KOPT-K1 (cell line): ENCODE results near the gene CTNS.
A peak's percentile ranks its signal among the peaks of the same experiment; 100 is the strongest.

Source experiments
- H3K27ac ChIP-seq: fragments of 200-600 bp; sonication (generic); 2 replicates; pipeline ENCODE4 v1.5.1; 2016; ENCODE audit warnings: antibody characterized with exemption, mild to moderate bottlenecking, low read depth, low read length; ENCODE audit not compliant: poor library complexity, severe bottlenecking
- H3K36me3 ChIP-seq: fragments of 200-600 bp; sonication (generic); 2 replicates; pipeline ENCODE4 v1.5.1; 2017; ENCODE audit warnings: antibody characterized with exemption, mild to moderate bottlenecking, low read length, moderate library complexity; ENCODE audit not compliant: insufficient read depth
- H3K9me3 ChIP-seq: fragments of 200-600 bp; sonication (generic); 2 replicates; pipeline ENCODE4 v1.5.1; 2017; ENCODE audit warnings: antibody characterized with exemption, low read length, mild to moderate bottlenecking; ENCODE audit not compliant: insufficient read depth, poor library complexity, severe bottlenecking

The CTNS gene

GRCh38 chr17:3660311-3660891 lies 23.8 kb downstream of the CTNS start:
- H3K9me3 ChIP-seq = no peaks in the 10 kb centered on the region
- no peak overlapping the region for H3K27ac ChIP-seq
- peaks cover 13% of the 10 kb centered on the region; the same call in 1 of the 2 replicates for H3K36me3 ChIP-seq

GRCh38 chr17:3663102-3664011 lies 26.8 kb downstream of the CTNS start:
- Histone ChIP-seq H3K9me3 (no peaks in the 10 kb centered on the region), H3K27ac (no peak overlapping the region), H3K36me3 (peaks cover 13% of the 10 kb centered on the region; the same call in 1 of the 2 replicates)

GRCh38 chr17:3665834-3666233 lies 29.3 kb downstream of the CTNS start:
- no peaks in the 10 kb centered on the region for H3K9me3 ChIP-seq
- H3K27ac ChIP-seq = no peak overlapping the region
- peaks cover 18% of the 10 kb centered on the region; the same call in 1 of the 2 replicates for H3K36me3 ChIP-seq

- H3K9me3 ChIP-seq = no peaks in the 10 kb centered on the region
- H3K36me3 ChIP-seq = peaks cover 22% of the 10 kb centered on the region; the same call in 1 of the 2 replicates
- H3K27ac ChIP-seq = no peak overlapping the region
Observed at GRCh38 chr17:3666516-3666915, 30.0 kb downstream of the CTNS start.

GRCh38 chr17:3667366-3668278 lies 31.1 kb downstream of the CTNS start:
- Histone ChIP-seq H3K36me3 (peaks cover 33% of the 10 kb centered on the region; the same call in 1 of the 2 replicates), H3K9me3 (no peaks in the 10 kb centered on the region), H3K27ac (peak overlapping the region; percentile 81)

- peak within 1 kb of the TSS; percentile 81 for H3K27ac ChIP-seq
- H3K9me3 ChIP-seq = no peaks in the 10 kb centered on the region
- peaks cover 37% of the 10 kb centered on the region for H3K36me3 ChIP-seq
Observed at GRCh38 chr17:3668279-3669084, 31.9 kb downstream of the CTNS start, which contains the start of the genes EMC6 and TAX1BP3. Gene EMC6 (plus strand): TSS chr17:3668812. CDS start chr17:3669147, 335 bp downstream. Gene TAX1BP3 (minus strand): TSS chr17:3668578. CDS start chr17:3668526, 52 bp downstream.

GRCh38 chr17:3669085-3669347 lies 32.5 kb downstream of the CTNS start:
- H3K9me3 ChIP-seq = no peaks in the 10 kb centered on the region
- peak overlapping the region; percentile 81 for H3K27ac ChIP-seq
- H3K36me3 ChIP-seq = peaks cover 37% of the 10 kb centered on the region

- peak overlapping the region; percentile 81 for H3K27ac ChIP-seq
- H3K36me3 ChIP-seq = peaks cover 35% of the 10 kb centered on the region
- H3K9me3 ChIP-seq = no peaks in the 10 kb centered on the region
Observed at GRCh38 chr17:3669548-3669947, 33.0 kb downstream of the CTNS start.

- Histone ChIP-seq H3K27ac (no peak overlapping the region), H3K36me3 (peaks cover 64% of the 10 kb centered on the region), H3K9me3 (no peaks in the 10 kb centered on the region)
Observed at GRCh38 chr17:3672571-3672970, 36.0 kb downstream of the CTNS start.

- H3K9me3 ChIP-seq = no peaks in the 10 kb centered on the region
- no peak overlapping the region for H3K27ac ChIP-seq
- H3K36me3 ChIP-seq = peaks cover 85% of the 10 kb centered on the region
Observed at GRCh38 chr17:3675886-3676285, 39.3 kb downstream of the CTNS start.

GRCh38 chr17:3678095-3678820 lies 41.7 kb downstream of the CTNS start:
- peaks cover 90% of the 10 kb centered on the region for H3K36me3 ChIP-seq
- H3K9me3 ChIP-seq = no peaks in the 10 kb centered on the region
- no peak overlapping the region for H3K27ac ChIP-seq

- H3K27ac ChIP-seq = no peak overlapping the region
- H3K36me3 ChIP-seq = peaks cover 90% of the 10 kb centered on the region
- no peaks in the 10 kb centered on the region for H3K9me3 ChIP-seq
Observed at GRCh38 chr17:3678821-3679530, 42.4 kb downstream of the CTNS start.

GRCh38 chr17:3679531-3680126 lies 43.1 kb downstream of the CTNS start:
- no peak overlapping the region for H3K27ac ChIP-seq
- no peaks in the 10 kb centered on the region for H3K9me3 ChIP-seq

More at GRCh38 chr17:3679531-3680126, 43.1 kb downstream of the CTNS start:
- H3K36me3 ChIP-seq = peaks cover 92% of the 10 kb centered on the region
